Mucosa of descending colon (tissue), 3 donors: ENCODE measurements around the gene ANKS1B. TPM values are rescaled to one million over a fixed set of nuclear protein-coding genes. Genes with fewer than 3 reads are reported as not detected.
A peak's percentile ranks its signal among the peaks of the same experiment; 100 is the strongest.

Experiments
- ATAC-seq: fragments of 200-7000 bp; cut with Tn5 transposase; one replicate; pipeline ENCODE4 v1.9.1; 2020; ENCODE audit warnings: mild to moderate bottlenecking, moderate library complexity
- DNase-seq, 3 donors: peaks; one replicate each; pipeline ENCODE4 v3.0.0-alpha.2; 2020
- H3K36me3 ChIP-seq: fragments of 200-600 bp; one replicate; pipeline ENCODE4 v1.8.0; 2021; ENCODE audit warnings: low read depth, mild to moderate bottlenecking
- H3K4me1 ChIP-seq: fragments of 200-600 bp; one replicate; pipeline ENCODE4 v1.8.0; 2021; ENCODE audit warnings: low read depth, mild to moderate bottlenecking
- H3K4me3 ChIP-seq: fragments of 200-600 bp; one replicate; pipeline ENCODE4 v1.8.0; 2021; ENCODE audit warnings: mild to moderate bottlenecking
- H3K9me3 ChIP-seq: fragments of 200-600 bp; one replicate; pipeline ENCODE4 v1.8.0; 2021; ENCODE audit warnings: mild to moderate bottlenecking
- CTCF ChIP-seq: fragments of 200-600 bp; IDR thresholded peaks from one replicate; pipeline ENCODE4 v1.8.0; 2022; ENCODE audit warnings: antibody characterized with exemption, mild to moderate bottlenecking
- intact Hi-C, 2 donors: fragments of 100-400 bp; cut with DNase I in 1 of 2; cut with micrococcal nuclease in 1 of 2; formaldehyde crosslinking; loops; one replicate each; pipeline versions ENCODE4 v1.11.0 to v1.11.1; 2022; cut with DNase I, micrococcal nuclease
- total RNA-seq, 3 donors: library from RNA; stranded (reverse); fragmentation: NEBNext Ultra II Directional in 2 of 3; extraction: Animal tissue kit (Norgen Biotek cat#: 25700) in 2 of 3; gene quantifications; one replicate each; pipeline versions ENCODE4 v1.2.1 to v1.2.4, GENCODE V29; 2021 to 2023
- donor health status: DM: no; HTN: no; CAD: no; lungs with moderate emphysema.
- donor health status: DM: no; HTN: no; CAD: no.
- donor health status: DM: no; HTN: yes; CAD: no.

ANKS1B gene
- total RNA-seq, 3 donors from 2014 or later, result 1.1 to 22.2 (median 2.3) TPM

GRCh38 chr12:99619389-99620158, 365.2 kb downstream of the ANKS1B start:
- Histone ChIP-seq H3K9me3 (peaks cover 33% of the 10 kb centered on the region), H3K4me3 (no peak overlapping the region), H3K4me1 (no peaks in the 10 kb centered on the region), H3K36me3 (no peaks in the 10 kb centered on the region)
- peak in 1 of 3 donors; percentile 2 for DNase-seq
- ATAC-seq, result peak; percentile 13
- intact Hi-C loops, result no loop called here
- no peak for TF ChIP-seq CTCF

- ATAC-seq (no peak), DNase-seq (no peak)
- peaks cover 33% of the 10 kb centered on the region for H3K9me3 ChIP-seq
- intact Hi-C loops, result no loop called here
- H3K4me1 ChIP-seq, result no peaks in the 10 kb centered on the region
- no peak overlapping the region for H3K4me3 ChIP-seq
- no peaks in the 10 kb centered on the region for H3K36me3 ChIP-seq
- no peak for TF ChIP-seq CTCF
Observed at GRCh38 chr12:99618657-99619056, 366.1 kb downstream of the ANKS1B start.

GRCh38 chr12:99611599-99611998, 373.1 kb downstream of the ANKS1B start:
- DNase-seq (no peak), ATAC-seq (no peak)
- Histone ChIP-seq H3K9me3 (no peaks in the 10 kb centered on the region), H3K4me1 (no peaks in the 10 kb centered on the region), H3K4me3 (no peak overlapping the region), H3K36me3 (no peaks in the 10 kb centered on the region)
- intact Hi-C loops, result no loop called here
- TF ChIP-seq CTCF, result no peak

GRCh38 chr12:99611117-99611516, 373.6 kb downstream of the ANKS1B start:
- no peak for ATAC-seq
- no peak for TF ChIP-seq CTCF
- DNase-seq, result no peak
- Histone ChIP-seq H3K4me1 (no peaks in the 10 kb centered on the region), H3K36me3 (no peaks in the 10 kb centered on the region), H3K9me3 (no peaks in the 10 kb centered on the region), H3K4me3 (no peak overlapping the region)
- intact Hi-C loops, result no loop called here

- H3K36me3 ChIP-seq, result no peaks in the 10 kb centered on the region
- ATAC-seq (no peak), DNase-seq (no peak)
- intact Hi-C loops, result no loop called here
- H3K4me1 ChIP-seq, result no peaks in the 10 kb centered on the region
- no peak overlapping the region for H3K4me3 ChIP-seq
- no peaks in the 10 kb centered on the region for H3K9me3 ChIP-seq
- TF ChIP-seq CTCF, result no peak
Observed at GRCh38 chr12:99609455-99610181, 375.1 kb downstream of the ANKS1B start.
